Measurements from ENCODE around the gene ADAP1. TPM values are rescaled to one million over a fixed set of nuclear protein-coding genes. Genes with fewer than 3 reads are reported as not detected.

Gene ADAP1
- polyA plus RNA-seq, 1 donor: 62.0 TPM

- no peaks in the 10 kb centered on the region for H3K27me3 ChIP-seq (ENCODE audit: control insufficient read depth, insufficient read depth, low read length)
- H3K27ac ChIP-seq (ENCODE audit: low read length): no peak overlapping the region
- WGBS (ENCODE audit: insufficient coverage, low lambda C conversion rate): no CpG with 5 or more reads among the region's 29 CpGs
- no peak overlapping the region for H3K4me3 ChIP-seq (ENCODE audit: low read length)
- no peak for DNase-seq
- H3K4me1 ChIP-seq (ENCODE audit: control insufficient read depth, insufficient read depth, low read length): no peaks in the 10 kb centered on the region
- H3K36me3 ChIP-seq (ENCODE audit: control insufficient read depth, insufficient read depth, low read length): peaks cover 92% of the 10 kb centered on the region
- peaks cover 47% of the 10 kb centered on the region for H3K9me3 ChIP-seq (ENCODE audit: control insufficient read depth, low read depth, low read length)
These were observed 63.2 kb downstream of the ADAP1 start for GRCh38 chr7:891291-891690.

- no peak for DNase-seq
- peaks cover 45% of the 10 kb centered on the region for H3K9me3 ChIP-seq (ENCODE audit: control insufficient read depth, low read depth, low read length)
- H3K36me3 ChIP-seq (ENCODE audit: control insufficient read depth, insufficient read depth, low read length): peaks cover 92% of the 10 kb centered on the region
- no peak overlapping the region for H3K4me3 ChIP-seq (ENCODE audit: low read length)
- WGBS (ENCODE audit: insufficient coverage, low lambda C conversion rate): no CpG with 5 or more reads among the region's 15 CpGs
- H3K27me3 ChIP-seq (ENCODE audit: control insufficient read depth, insufficient read depth, low read length): no peaks in the 10 kb centered on the region
- no peaks in the 10 kb centered on the region for H3K4me1 ChIP-seq (ENCODE audit: control insufficient read depth, insufficient read depth, low read length)
- H3K27ac ChIP-seq (ENCODE audit: low read length): no peak overlapping the region
These were observed 63.6 kb downstream of the ADAP1 start for GRCh38 chr7:890868-891267.

DNA sequence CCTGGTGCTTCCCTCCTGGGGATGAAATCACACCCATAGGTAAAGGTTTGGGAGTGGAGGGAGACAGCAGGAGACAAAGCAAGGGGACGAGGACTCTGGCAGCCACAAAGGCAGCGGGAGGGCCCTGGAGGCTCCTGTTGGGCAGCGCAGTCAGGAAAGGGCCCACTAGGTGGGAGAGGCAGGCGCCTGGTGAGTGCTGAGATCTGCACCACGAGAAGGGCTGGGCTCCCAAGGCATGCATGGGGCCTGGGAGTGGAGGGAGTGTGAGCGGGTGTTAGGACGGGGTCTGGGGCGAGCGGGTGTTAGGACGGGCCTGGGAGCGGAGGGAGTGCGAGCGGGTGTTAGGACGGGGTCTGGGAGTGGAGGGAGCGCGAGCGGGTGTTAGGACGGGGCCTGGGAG is 65.1 kb downstream of the ADAP1 start:
- no peaks in the 10 kb centered on the region for H3K4me1 ChIP-seq (ENCODE audit: control insufficient read depth, insufficient read depth, low read length)
- H3K36me3 ChIP-seq (ENCODE audit: control insufficient read depth, insufficient read depth, low read length): peaks cover 79% of the 10 kb centered on the region
- no peak overlapping the region for H3K4me3 ChIP-seq (ENCODE audit: low read length)
- no peak for DNase-seq
- H3K9me3 ChIP-seq (ENCODE audit: control insufficient read depth, low read depth, low read length): peaks cover 31% of the 10 kb centered on the region
- no peak overlapping the region for H3K27ac ChIP-seq (ENCODE audit: low read length)
- no CpG with 5 or more reads among the region's 18 CpGs for WGBS (ENCODE audit: insufficient coverage, low lambda C conversion rate)
- no peaks in the 10 kb centered on the region for H3K27me3 ChIP-seq (ENCODE audit: control insufficient read depth, insufficient read depth, low read length)

DNA sequence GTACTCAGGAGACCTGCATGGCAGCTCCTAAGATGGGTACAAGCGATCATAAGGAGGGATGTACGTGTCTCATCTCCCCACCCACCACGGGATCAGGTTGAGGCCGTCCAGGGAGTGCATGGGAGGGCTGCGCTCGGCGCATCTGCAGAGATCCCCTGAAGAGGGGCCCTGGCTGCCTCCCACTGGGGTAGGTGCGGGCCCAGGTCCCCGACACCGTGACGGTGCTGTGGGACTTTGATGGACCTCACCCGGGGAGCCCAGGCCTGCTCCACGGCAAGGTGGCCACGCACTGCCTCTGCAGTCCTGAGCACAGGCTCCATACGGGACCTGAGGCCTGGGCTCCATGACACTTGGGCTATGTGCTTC is 65.5 kb downstream of the ADAP1 start:
- H3K36me3 ChIP-seq (ENCODE audit: control insufficient read depth, insufficient read depth, low read length): peaks cover 78% of the 10 kb centered on the region
- no peaks in the 10 kb centered on the region for H3K27me3 ChIP-seq (ENCODE audit: control insufficient read depth, insufficient read depth, low read length)
- peaks cover 28% of the 10 kb centered on the region for H3K9me3 ChIP-seq (ENCODE audit: control insufficient read depth, low read depth, low read length)
- H3K4me3 ChIP-seq (ENCODE audit: low read length): no peak overlapping the region
- WGBS (ENCODE audit: insufficient coverage, low lambda C conversion rate): no CpG with 5 or more reads among the region's 15 CpGs
- no peak for DNase-seq
- H3K4me1 ChIP-seq (ENCODE audit: control insufficient read depth, insufficient read depth, low read length): no peaks in the 10 kb centered on the region
- H3K27ac ChIP-seq (ENCODE audit: low read length): no peak overlapping the region

- no CpG with 5 or more reads among the region's 43 CpGs for WGBS (ENCODE audit: insufficient coverage, low lambda C conversion rate)
- Histone ChIP-seq H3K36me3 (ENCODE audit: control insufficient read depth, insufficient read depth, low read length) (peaks cover 74% of the 10 kb centered on the region), H3K27ac (ENCODE audit: low read length) (no peak overlapping the region), H3K9me3 (ENCODE audit: control insufficient read depth, low read depth, low read length) (peaks cover 26% of the 10 kb centered on the region), H3K4me1 (ENCODE audit: control insufficient read depth, insufficient read depth, low read length) (no peaks in the 10 kb centered on the region), H3K4me3 (ENCODE audit: low read length) (no peak overlapping the region), H3K27me3 (ENCODE audit: control insufficient read depth, insufficient read depth, low read length) (no peaks in the 10 kb centered on the region)
- no peak for DNase-seq
These were observed 66.1 kb downstream of the ADAP1 start for GRCh38 chr7:888081-889024.

DNA sequence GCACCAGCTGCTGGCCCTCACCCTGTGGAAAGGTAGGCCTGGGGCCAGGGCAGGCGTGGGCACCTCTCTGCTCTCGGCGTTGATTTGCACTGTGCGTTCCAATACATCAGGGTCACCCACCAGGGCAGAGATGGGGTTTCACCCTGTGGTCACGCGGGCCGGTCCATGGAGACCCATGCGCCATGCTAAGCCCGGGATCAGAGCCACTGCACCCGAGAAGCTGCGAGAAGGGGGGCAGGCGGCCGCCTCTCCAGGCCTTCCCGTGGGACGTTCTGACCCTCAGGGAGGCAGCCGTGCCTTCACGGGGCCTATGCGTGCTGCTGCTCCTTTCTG is 67.0 kb downstream of the ADAP1 start:
- no peak overlapping the region for H3K27ac ChIP-seq (ENCODE audit: low read length)
- no peaks in the 10 kb centered on the region for H3K4me1 ChIP-seq (ENCODE audit: control insufficient read depth, insufficient read depth, low read length)
- no peak for DNase-seq
- H3K9me3 ChIP-seq (ENCODE audit: control insufficient read depth, low read depth, low read length): peaks cover 20% of the 10 kb centered on the region
- H3K27me3 ChIP-seq (ENCODE audit: control insufficient read depth, insufficient read depth, low read length): no peaks in the 10 kb centered on the region
- no CpG with 5 or more reads among the region's 18 CpGs for WGBS (ENCODE audit: insufficient coverage, low lambda C conversion rate)
- H3K4me3 ChIP-seq (ENCODE audit: low read length): no peak overlapping the region
- peaks cover 69% of the 10 kb centered on the region for H3K36me3 ChIP-seq (ENCODE audit: control insufficient read depth, insufficient read depth, low read length)

DNA sequence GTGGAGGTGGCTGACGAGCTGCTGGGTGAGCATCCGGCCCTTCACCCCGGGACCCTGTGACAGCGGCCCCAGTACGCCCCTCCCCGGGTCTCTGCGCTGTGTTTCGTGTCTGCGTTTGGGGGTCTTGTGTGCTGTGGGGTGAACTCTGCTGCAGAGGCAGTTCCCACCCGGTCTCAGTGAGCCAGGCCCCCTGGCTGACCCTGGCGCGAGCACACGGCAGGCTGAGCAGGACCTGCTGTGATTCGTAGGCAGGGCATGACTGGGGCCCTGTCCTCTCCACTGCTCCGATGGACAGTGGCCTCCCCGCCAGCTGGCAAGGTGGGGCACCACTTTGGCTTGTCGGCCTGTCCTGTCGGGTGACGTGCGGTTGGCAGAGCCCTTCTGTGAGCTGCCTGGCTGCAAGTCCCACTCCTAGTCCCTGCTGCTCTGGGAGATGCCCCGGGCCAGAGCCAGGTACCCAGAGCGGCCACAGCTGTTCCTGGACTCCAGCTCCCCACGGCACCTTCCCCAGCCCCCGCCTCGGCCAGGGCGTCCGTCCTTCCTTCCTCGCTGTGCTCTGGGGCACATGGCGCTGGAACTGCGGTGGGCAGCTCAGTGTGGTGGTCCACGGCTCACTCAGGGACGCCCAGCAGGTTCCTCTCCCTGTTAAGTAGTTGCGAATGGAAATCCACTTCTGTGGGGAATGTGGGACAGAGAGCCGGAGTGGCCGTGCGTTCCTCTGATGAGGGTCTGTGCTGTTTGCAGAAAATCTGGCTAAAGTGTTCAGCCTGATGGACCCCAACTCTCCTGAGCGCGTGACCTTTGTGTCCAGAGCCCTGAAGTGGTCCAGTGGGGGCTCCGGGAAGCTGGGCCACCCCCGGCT is 67.6 kb downstream of the ADAP1 start:
- no CpG with 5 or more reads among the region's 40 CpGs for WGBS (ENCODE audit: insufficient coverage, low lambda C conversion rate)
- no peaks in the 10 kb centered on the region for H3K4me1 ChIP-seq (ENCODE audit: control insufficient read depth, insufficient read depth, low read length)
- DNase-seq: no peak
- no peak overlapping the region for H3K4me3 ChIP-seq (ENCODE audit: low read length)
- H3K27me3 ChIP-seq (ENCODE audit: control insufficient read depth, insufficient read depth, low read length): no peaks in the 10 kb centered on the region
- H3K27ac ChIP-seq (ENCODE audit: low read length): no peak overlapping the region
- peaks cover 15% of the 10 kb centered on the region for H3K9me3 ChIP-seq (ENCODE audit: control insufficient read depth, low read depth, low read length)
- H3K36me3 ChIP-seq (ENCODE audit: control insufficient read depth, insufficient read depth, low read length): peaks cover 67% of the 10 kb centered on the region

DNA sequence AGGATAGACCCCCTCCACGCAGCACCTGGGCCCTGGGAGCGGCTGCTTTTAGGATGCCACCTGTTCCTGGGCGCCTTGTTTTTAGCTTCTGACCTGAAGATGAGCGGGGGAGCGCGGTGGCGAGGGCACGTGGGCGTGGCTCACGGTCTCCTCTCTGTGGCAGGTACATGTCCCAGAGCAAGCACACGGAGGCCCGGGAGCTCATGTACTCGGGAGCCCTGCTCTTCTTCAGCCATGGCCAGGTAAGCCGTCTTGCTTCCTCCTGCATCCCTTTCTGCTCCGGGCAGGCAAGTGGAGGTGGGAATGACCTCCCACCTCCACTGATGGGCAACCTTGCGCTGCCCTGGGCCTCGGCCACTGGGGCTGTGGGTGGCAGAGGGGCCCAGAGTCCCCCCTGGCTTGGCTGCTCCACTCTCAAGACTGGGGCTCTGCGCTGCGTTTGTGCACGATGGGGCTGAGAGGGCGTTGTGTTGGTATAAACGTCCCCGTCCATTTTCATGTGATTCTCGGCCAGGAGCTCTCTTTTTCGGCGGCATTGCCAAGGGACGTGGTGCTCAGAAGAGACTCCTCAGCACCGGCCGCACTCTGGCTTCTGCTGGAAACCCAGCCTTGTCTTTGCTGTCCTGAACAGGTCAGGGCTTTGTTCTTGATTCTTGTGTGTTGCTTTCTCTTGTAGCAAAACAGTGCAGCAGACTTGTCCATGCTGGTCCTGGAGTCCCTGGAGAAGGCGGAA is 68.4 kb downstream of the ADAP1 start:
- Histone ChIP-seq H3K9me3 (ENCODE audit: control insufficient read depth, low read depth, low read length) (peaks cover 8% of the 10 kb centered on the region), H3K36me3 (ENCODE audit: control insufficient read depth, insufficient read depth, low read length) (peaks cover 59% of the 10 kb centered on the region), H3K27ac (ENCODE audit: low read length) (no peak overlapping the region), H3K27me3 (ENCODE audit: control insufficient read depth, insufficient read depth, low read length) (no peaks in the 10 kb centered on the region), H3K4me1 (ENCODE audit: control insufficient read depth, insufficient read depth, low read length) (no peaks in the 10 kb centered on the region), H3K4me3 (ENCODE audit: low read length) (no peak overlapping the region)
- 83% methylated on average over 1 of the region's 30 CpGs for WGBS (ENCODE audit: insufficient coverage, low lambda C conversion rate)
- no peak for DNase-seq

DNA sequence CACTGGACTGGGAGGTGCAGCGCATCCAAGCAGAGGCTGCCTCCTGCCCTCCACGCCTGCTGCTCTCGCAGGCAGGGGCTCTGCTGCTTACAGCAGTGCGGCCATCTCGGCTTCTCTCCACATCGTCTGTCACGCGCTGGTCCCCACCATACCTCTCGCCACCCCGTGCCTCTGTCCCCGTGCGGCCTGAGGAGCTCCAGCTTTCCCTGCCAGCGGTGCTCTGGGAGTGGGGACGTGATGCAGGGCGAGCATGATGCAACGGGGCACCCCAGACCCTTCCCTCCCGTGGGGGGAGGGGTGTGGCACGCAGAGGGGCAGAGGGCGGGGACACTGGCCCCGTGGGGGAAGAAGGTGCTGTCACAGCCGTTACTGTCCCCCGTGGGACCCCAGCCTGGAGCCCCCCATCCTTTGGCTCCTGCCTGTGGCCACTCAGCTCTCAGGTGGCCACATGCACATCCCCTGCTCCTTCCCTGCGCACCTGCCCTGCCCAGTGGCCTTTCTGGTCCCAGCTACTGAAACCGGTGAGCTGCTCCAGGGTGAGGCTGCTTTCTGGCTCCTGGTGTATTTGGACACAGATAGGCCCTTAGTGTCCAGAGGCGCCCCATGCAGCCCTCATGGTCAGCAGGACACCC is 69.1 kb downstream of the ADAP1 start:
- Histone ChIP-seq H3K27me3 (ENCODE audit: control insufficient read depth, insufficient read depth, low read length) (no peaks in the 10 kb centered on the region), H3K4me1 (ENCODE audit: control insufficient read depth, insufficient read depth, low read length) (no peaks in the 10 kb centered on the region), H3K27ac (ENCODE audit: low read length) (no peak overlapping the region), H3K4me3 (ENCODE audit: low read length) (no peak overlapping the region), H3K36me3 (ENCODE audit: control insufficient read depth, insufficient read depth, low read length) (peaks cover 56% of the 10 kb centered on the region), H3K9me3 (ENCODE audit: control insufficient read depth, low read depth, low read length) (peaks cover 8% of the 10 kb centered on the region)
- no peak for DNase-seq
- no CpG with 5 or more reads among the region's 25 CpGs for WGBS (ENCODE audit: insufficient coverage, low lambda C conversion rate)

Data from large intestine (tissue), 3 donors.